HCT116 (cell line): ENCODE results near the gene NR2C2. TPM values are rescaled to one million over a fixed set of nuclear protein-coding genes. Genes with fewer than 3 reads are reported as not detected.

Experiments
- ATAC-seq: fragments of 200-7000 bp; cut with Tn5 transposase; 2 replicates; pipeline ENCODE4 v1.9.1; 2020; ENCODE audit warnings: mild to moderate bottlenecking, moderate library complexity
- BruUV-seq: library from RNA; stranded (reverse); fragments of 400-500 nt; replicated peaks from 2 replicates; lab custom pipeline; 2021; lab: Mats Ljungman, UMichigan
- CTCF ChIA-PET: fragments of 300-600 bp; sonication (Branson Sonifier 250); formaldehyde crosslinking; loops from one replicate; lab custom pipeline; 2021; ENCODE audit warnings: antibody characterized with exemption; lab: Charles Lee
- POLR2A ChIA-PET: fragments of 300-600, 350-600 bp; sonication (Branson Sonifier 250); formaldehyde crosslinking; loops from one replicate; lab custom pipeline; 2021; ENCODE audit warnings: antibody characterized with exemption; lab: Charles Lee
- RAD21 ChIA-PET, 2 experiments: fragments of 300-600 bp; sonication (Branson Sonifier 250); formaldehyde crosslinking; loops; one replicate each; lab custom pipeline; 2023; ENCODE audit warnings: low total read pairs in 2 of 2; ENCODE audit not compliant: uncharacterized antibody in 2 of 2, unreplicated experiment in 2 of 2, low non-redundant PET in 1 of 2; lab: Charles Lee
- DNase-seq: peaks from one replicate; pipeline ENCODE4 v3.0.0-alpha.2; 2010; ENCODE audit warnings: low read depth, low spot score
- H2AFZ ChIP-seq: fragments of 200-600 bp; shearing (Covaris generic), sonication (generic); 2 replicates; pipeline ENCODE4 v1.6.1; 2017; ENCODE audit warnings: low read depth, mixed run types, mixed read lengths, antibody characterized with exemption, low read length; ENCODE audit not compliant: poor library complexity, severe bottlenecking
- H3K27ac ChIP-seq: 2 replicates; pipeline ENCODE4 v1.5.1; 2012; ENCODE audit warnings: low read depth, low read length
- H3K27me3 ChIP-seq: fragments of 200-600 bp; sonication (generic); 2 replicates; pipeline ENCODE4 v1.6.1; 2016; ENCODE audit warnings: mixed run types, low read length, mixed read lengths; ENCODE audit not compliant: insufficient read depth
- H3K36me3 ChIP-seq, 2 experiments: fragments of 200-500 bp in 1 of 2; fragments of 200-600 bp in 1 of 2; sonication (Bioruptor generic) in 1 of 2; sonication (generic) in 1 of 2; 2 replicates each; pipeline versions ENCODE4 v1.5.1 to v1.6.1; 2014 to 2016; ENCODE audit warnings: low read length in 2 of 2, inconsistent platforms in 1 of 2, mixed read lengths in 1 of 2, mixed run types in 1 of 2; ENCODE audit not compliant: insufficient read depth in 2 of 2, control insufficient read depth in 1 of 2
- H3K4me1 ChIP-seq, 2 experiments: fragments of 200-600 bp in 1 of 2; sonication (generic) in 1 of 2; 2 replicates each; pipeline versions ENCODE4 v1.5.1 to v1.6.1; 2012 to 2017; ENCODE audit warnings: low read length in 2 of 2, inconsistent platforms in 1 of 2, mild to moderate bottlenecking in 1 of 2, mixed read lengths in 1 of 2, mixed run types in 1 of 2, moderate library complexity in 1 of 2; ENCODE audit not compliant: insufficient read depth in 2 of 2, control insufficient read depth in 1 of 2
- H3K4me2 ChIP-seq: fragments of 200-600 bp; sonication (generic); 2 replicates; pipeline ENCODE4 v1.6.1; 2017; ENCODE audit warnings: mixed run types, low read length, mixed read lengths
- H3K4me3 ChIP-seq, 2 experiments: fragments of 200-600 bp in 1 of 2; sonication (generic) in 1 of 2; replicated peaks in 1 of 2; 2 replicates each; pipeline ENCODE4 v1.5.1; 2011 to 2016; ENCODE audit warnings: low read length in 2 of 2, control low read depth in 1 of 2, low read depth in 1 of 2, mild to moderate bottlenecking in 1 of 2, mixed read lengths in 1 of 2, mixed run types in 1 of 2
- H3K79me2 ChIP-seq: fragments of 200-600 bp; sonication (generic); 2 replicates; pipeline ENCODE4 v1.6.1; 2017; ENCODE audit warnings: mild to moderate bottlenecking, mixed run types, low read length, moderate library complexity, mixed read lengths; ENCODE audit not compliant: insufficient read depth
- H3K9ac ChIP-seq: fragments of 200-600 bp; sonication (generic); 2 replicates; pipeline ENCODE4 v1.6.1; 2016; ENCODE audit warnings: low read length, mixed read lengths
- H3K9me2 ChIP-seq: fragments of 200-600 bp; sonication (generic), shearing (Covaris generic); 2 replicates; pipeline ENCODE4 v1.6.1; 2017; ENCODE audit warnings: mixed run types, mild to moderate bottlenecking, moderate library complexity; ENCODE audit not compliant: insufficient read depth
- H3K9me3 ChIP-seq, 2 experiments: fragments of 200-500 bp in 1 of 2; fragments of 200-600 bp in 1 of 2; sonication (Bioruptor generic) in 1 of 2; sonication (generic) in 1 of 2; 2 replicates each; pipeline ENCODE4 v1.6.1; 2014 to 2017; ENCODE audit warnings: low read length in 2 of 2, mixed read lengths in 2 of 2, inconsistent platforms in 1 of 2, low read depth in 1 of 2, mild to moderate bottlenecking in 1 of 2, mixed run types in 1 of 2, moderate library complexity in 1 of 2; ENCODE audit not compliant: control insufficient read depth in 1 of 2, insufficient read depth in 1 of 2
- H4K20me1 ChIP-seq: fragments of 200-600 bp; sonication (generic), shearing (Covaris generic); 2 replicates; pipeline ENCODE4 v1.6.1; 2017; ENCODE audit warnings: mixed run types, mild to moderate bottlenecking, moderate library complexity; ENCODE audit not compliant: insufficient read depth
- CEBPB ChIP-seq: IDR thresholded peaks from 2 replicates; pipeline ENCODE4 v1.6.1; 2012; ENCODE audit warnings: low read depth
- ELF1 ChIP-seq: IDR thresholded peaks from 2 replicates; pipeline ENCODE4 v1.6.1; 2012; ENCODE audit warnings: low read depth, borderline replicate concordance
- EZH2phosphoT487 ChIP-seq: fragments of 200-600 bp; IDR thresholded peaks from 2 replicates; pipeline ENCODE4 v1.6.1; 2018; ENCODE audit warnings: antibody characterized with exemption, borderline replicate concordance
- FOSL1 ChIP-seq: IDR thresholded peaks from 2 replicates; pipeline ENCODE4 v1.6.1; 2012; ENCODE audit warnings: low read depth
- POLR2A ChIP-seq: IDR thresholded peaks from 2 replicates; pipeline ENCODE4 v1.7.0; 2011; ENCODE audit warnings: borderline replicate concordance; ENCODE audit not compliant: insufficient read depth, insufficient read length; ENCODE audit errors: extremely low read depth
- POLR2AphosphoS5 ChIP-seq: IDR thresholded peaks from 2 replicates; pipeline ENCODE4 v1.6.1; 2011; ENCODE audit warnings: mild to moderate bottlenecking, low read depth, low read length, moderate library complexity
- RAD21 ChIP-seq: IDR thresholded peaks from 2 replicates; pipeline ENCODE4 v1.6.1; 2012; ENCODE audit warnings: low read depth, mild to moderate bottlenecking
- SIN3A ChIP-seq: IDR thresholded peaks from 2 replicates; pipeline ENCODE4 v1.6.1; 2012; ENCODE audit warnings: low read depth
- SP1 ChIP-seq: IDR thresholded peaks from 2 replicates; pipeline ENCODE4 v1.6.1; 2012; ENCODE audit warnings: low read depth
- intact Hi-C: fragments of 100-400 bp; cut with micrococcal nuclease; formaldehyde crosslinking; loops from 2 replicates; pipeline ENCODE4 v1.10.0; 2022
- total RNA-seq: library from RNA; stranded (reverse); gene quantifications from one replicate; pipeline ENCODE4 v1.2.1, GENCODE V29; 2021; ENCODE audit not compliant: unreplicated experiment
- TF ChIP-seq, protein P1 (sequence below): IDR thresholded peaks from 2 replicates; pipeline ENCODE4 v1.6.1; 2011; ENCODE audit warnings: mild to moderate bottlenecking, low read length, moderate library complexity; ENCODE audit not compliant: insufficient replicate concordance; ENCODE audit errors: extremely low read depth
- TF ChIP-seq, protein P2 (sequence below): IDR thresholded peaks from 2 replicates; pipeline ENCODE4 v1.6.1; 2012; ENCODE audit warnings: low read depth
- TF ChIP-seq, protein P3 (sequence below): IDR thresholded peaks from 2 replicates; pipeline ENCODE4 v1.6.1; 2012
- TF ChIP-seq, protein P4 (sequence below), 3 experiments: fragments of 200-600 bp in 1 of 3; sonication (generic) in 1 of 3; IDR thresholded peaks in 2 of 3; conservative IDR thresholded peaks in 1 of 3; 2 replicates each; pipeline ENCODE4 v1.5.1; 2012 to 2017; ENCODE audit warnings: low read depth in 2 of 3, low read length in 2 of 3, antibody characterized with exemption in 1 of 3, borderline replicate concordance in 1 of 3, control low read depth in 1 of 3, mild to moderate bottlenecking in 1 of 3, mixed read lengths in 1 of 3, mixed run types in 1 of 3, moderate library complexity in 1 of 3; ENCODE audit not compliant: insufficient read depth in 1 of 3

The NR2C2 gene
- total RNA-seq, 1 experiment from 2014 or later = 45.0 TPM

DNA sequence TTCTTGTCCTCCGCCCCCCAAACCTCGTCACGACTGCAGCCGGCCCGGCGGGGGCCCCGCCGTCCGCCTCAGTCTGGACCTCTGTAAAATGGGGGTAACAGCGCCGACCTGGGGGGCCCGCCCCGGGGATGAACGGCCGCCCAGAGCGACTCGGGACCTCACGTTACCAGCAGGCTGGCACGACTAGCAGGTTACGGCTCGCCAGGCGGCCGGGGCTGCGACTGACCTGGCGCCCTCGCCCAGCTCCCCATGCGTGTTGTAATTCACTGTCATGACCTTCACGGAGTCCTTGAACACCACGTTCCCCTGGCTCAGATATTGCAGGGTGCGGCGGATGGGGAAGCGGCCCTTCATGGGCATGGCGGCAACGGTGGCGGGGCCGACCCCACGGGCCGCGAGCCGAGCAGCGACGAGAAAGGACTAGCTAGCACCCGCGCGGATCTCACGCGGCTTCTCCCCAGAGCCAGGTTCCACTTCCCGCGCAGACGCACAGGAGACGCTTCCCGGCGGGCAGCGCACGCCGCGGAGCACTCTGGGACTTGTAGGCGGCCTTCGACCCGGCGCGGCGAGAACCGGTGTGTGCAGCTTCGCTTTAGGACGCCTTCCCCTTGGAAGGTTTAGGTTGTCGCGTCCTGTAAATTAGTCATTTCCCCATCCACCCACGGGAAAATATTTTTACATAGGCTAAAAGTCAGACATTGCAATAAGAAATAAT lies 117.6 kb downstream of the NR2C2 start, which contains the start of gene MRPS25 (continued):
- TF ChIP-seq, protein P1, sequence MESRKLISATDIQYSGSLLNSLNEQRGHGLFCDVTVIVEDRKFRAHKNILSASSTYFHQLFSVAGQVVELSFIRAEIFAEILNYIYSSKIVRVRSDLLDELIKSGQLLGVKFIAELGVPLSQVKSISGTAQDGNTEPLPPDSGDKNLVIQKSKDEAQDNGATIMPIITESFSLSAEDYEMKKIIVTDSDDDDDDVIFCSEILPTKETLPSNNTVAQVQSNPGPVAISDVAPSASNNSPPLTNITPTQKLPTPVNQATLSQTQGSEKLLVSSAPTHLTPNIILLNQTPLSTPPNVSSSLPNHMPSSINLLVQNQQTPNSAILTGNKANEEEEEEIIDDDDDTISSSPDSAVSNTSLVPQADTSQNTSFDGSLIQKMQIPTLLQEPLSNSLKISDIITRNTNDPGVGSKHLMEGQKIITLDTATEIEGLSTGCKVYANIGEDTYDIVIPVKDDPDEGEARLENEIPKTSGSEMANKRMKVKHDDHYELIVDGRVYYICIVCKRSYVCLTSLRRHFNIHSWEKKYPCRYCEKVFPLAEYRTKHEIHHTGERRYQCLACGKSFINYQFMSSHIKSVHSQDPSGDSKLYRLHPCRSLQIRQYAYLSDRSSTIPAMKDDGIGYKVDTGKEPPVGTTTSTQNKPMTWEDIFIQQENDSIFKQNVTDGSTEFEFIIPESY = peak; percentile 91
- TF ChIP-seq, protein P2, sequence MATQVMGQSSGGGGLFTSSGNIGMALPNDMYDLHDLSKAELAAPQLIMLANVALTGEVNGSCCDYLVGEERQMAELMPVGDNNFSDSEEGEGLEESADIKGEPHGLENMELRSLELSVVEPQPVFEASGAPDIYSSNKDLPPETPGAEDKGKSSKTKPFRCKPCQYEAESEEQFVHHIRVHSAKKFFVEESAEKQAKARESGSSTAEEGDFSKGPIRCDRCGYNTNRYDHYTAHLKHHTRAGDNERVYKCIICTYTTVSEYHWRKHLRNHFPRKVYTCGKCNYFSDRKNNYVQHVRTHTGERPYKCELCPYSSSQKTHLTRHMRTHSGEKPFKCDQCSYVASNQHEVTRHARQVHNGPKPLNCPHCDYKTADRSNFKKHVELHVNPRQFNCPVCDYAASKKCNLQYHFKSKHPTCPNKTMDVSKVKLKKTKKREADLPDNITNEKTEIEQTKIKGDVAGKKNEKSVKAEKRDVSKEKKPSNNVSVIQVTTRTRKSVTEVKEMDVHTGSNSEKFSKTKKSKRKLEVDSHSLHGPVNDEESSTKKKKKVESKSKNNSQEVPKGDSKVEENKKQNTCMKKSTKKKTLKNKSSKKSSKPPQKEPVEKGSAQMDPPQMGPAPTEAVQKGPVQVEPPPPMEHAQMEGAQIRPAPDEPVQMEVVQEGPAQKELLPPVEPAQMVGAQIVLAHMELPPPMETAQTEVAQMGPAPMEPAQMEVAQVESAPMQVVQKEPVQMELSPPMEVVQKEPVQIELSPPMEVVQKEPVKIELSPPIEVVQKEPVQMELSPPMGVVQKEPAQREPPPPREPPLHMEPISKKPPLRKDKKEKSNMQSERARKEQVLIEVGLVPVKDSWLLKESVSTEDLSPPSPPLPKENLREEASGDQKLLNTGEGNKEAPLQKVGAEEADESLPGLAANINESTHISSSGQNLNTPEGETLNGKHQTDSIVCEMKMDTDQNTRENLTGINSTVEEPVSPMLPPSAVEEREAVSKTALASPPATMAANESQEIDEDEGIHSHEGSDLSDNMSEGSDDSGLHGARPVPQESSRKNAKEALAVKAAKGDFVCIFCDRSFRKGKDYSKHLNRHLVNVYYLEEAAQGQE = no peak
- TF ChIP-seq, all 23 proteins: peak for 8

DNA sequence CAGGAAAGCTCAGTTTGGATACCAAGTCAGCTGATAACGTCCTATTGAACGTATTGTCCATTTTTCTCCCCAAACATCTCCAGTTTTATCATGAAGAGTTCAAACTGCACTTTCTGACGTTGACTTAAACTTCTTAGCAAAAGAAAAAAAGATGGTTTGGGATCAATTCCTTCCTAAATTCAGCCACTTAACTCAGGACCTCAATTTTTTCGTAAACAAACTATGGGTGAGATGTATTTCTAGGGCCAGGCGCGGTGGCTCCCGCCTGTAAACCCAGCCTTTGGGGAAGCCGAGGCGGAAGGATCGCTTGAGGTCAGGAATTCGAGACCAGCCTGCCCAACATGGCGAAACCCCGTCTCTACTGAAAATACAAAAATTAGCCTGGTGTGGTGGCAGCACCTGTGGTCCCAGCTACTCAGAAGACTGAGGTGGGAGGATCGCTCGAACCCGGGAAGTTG lies 118.2 kb downstream of the NR2C2 start:
- ATAC-seq = no peak

More for the DNA sequence above, 118.2 kb downstream of the NR2C2 start:
- Histone ChIP-seq H3K36me3 (peaks cover 0 to 8% of the 10 kb centered on the region in 2 experiments; a peak in 1 of 4 replicates), H4K20me1 (no peaks in the 10 kb centered on the region), H3K9me2 (no peaks in the 10 kb centered on the region), H3K27me3 (no peaks in the 10 kb centered on the region), H3K4me1 (peaks cover 11 to 17% of the 10 kb centered on the region in 2 experiments), H3K27ac (no peak overlapping the region), H3K79me2 (peaks cover 27% of the 10 kb centered on the region), H3K9ac (peak overlapping the region; percentile 98), H3K9me3 (no peaks in the 10 kb centered on the region), H2AFZ (peak overlapping the region; percentile 33), H3K4me3 (peak overlapping the region; percentile 79 to 95), H3K4me2 (peak overlapping the region; percentile 90)
- CTCF ChIA-PET = interaction anchor here (1.3 to 1.5 kb wide), 2 partner anchors 14 to 140 kb away, joined by 4 to 10 read pairs; no protein-coding TSS in a partner anchor
- TF ChIP-seq POLR2AphosphoS5 (no peak), ELF1 (no peak), EZH2phosphoT487 (no peak), SIN3A (no peak), CEBPB (no peak), RAD21 (no peak), FOSL1 (no peak), POLR2A (no peak), SP1 (no peak)
- TF ChIP-seq, protein P3, sequence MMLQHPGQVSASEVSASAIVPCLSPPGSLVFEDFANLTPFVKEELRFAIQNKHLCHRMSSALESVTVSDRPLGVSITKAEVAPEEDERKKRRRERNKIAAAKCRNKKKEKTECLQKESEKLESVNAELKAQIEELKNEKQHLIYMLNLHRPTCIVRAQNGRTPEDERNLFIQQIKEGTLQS = no peak
- TF ChIP-seq, protein P1 = no peak
- TF ChIP-seq, protein P4, sequence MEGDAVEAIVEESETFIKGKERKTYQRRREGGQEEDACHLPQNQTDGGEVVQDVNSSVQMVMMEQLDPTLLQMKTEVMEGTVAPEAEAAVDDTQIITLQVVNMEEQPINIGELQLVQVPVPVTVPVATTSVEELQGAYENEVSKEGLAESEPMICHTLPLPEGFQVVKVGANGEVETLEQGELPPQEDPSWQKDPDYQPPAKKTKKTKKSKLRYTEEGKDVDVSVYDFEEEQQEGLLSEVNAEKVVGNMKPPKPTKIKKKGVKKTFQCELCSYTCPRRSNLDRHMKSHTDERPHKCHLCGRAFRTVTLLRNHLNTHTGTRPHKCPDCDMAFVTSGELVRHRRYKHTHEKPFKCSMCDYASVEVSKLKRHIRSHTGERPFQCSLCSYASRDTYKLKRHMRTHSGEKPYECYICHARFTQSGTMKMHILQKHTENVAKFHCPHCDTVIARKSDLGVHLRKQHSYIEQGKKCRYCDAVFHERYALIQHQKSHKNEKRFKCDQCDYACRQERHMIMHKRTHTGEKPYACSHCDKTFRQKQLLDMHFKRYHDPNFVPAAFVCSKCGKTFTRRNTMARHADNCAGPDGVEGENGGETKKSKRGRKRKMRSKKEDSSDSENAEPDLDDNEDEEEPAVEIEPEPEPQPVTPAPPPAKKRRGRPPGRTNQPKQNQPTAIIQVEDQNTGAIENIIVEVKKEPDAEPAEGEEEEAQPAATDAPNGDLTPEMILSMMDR (IDR thresholded peaks at IDR 0.05 in 2 of 3, conservative IDR thresholded peaks at IDR 0.05 in 1 of 3; ENCODE audit: borderline replicate concordance in 1 of 3, insufficient read depth in 1 of 3, low read depth in 2 of 3, low read length in 2 of 3) = no peak
- intact Hi-C loops = no loop called here
- no peak for DNase-seq
- RAD21 ChIA-PET = no interaction called here
- BruUV-seq = no TSS peak
- POLR2A ChIA-PET = interaction anchor here (1.1 to 1.7 kb wide), 3 partner anchors 17 to 117 kb away, joined by 3 to 4 read pairs (median 3); no protein-coding TSS in a partner anchor
